ENCODE data around the gene FAIM2.
A peak's percentile ranks its signal among the peaks of the same experiment; 100 is the strongest.
"Not testable (repeated sequence)": the region's sequence is repeated elsewhere in the genome, so short reads cannot be mapped to it uniquely, and the experiment has no call there.

Gene FAIM2

GRCh38 chr12:49879065-49879464, 24.6 kb downstream of the FAIM2 start:
- not testable (repeated sequence) for DNase-seq (ENCODE audit: low read depth in 2 of 2)

GRCh38 chr12:49878021-49878420, 25.7 kb downstream of the FAIM2 start:
- DNase-seq (ENCODE audit: low read depth in 2 of 2), result no peak

DNA sequence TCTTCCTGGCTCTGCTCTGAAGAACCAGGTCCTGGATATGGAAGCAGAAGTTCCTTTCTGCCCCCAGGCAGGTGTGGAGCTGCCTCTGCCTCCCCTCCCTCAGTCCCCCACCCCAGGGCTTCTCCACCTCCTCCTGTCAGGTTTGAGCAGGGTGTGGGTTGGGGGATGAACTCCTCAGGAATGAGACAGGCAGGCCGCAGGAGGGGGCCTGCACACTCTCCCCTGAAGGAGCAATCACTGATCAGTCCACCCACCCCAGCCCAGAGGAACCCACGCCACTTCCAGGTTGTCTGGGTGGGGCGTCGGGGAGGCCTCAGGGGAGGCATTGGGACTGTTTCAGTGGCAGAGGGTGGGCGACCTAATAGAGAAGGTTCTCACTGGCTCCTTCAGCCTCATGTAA, 26.6 kb downstream of the FAIM2 start:
- no peak for DNase-seq (ENCODE audit: low read depth in 2 of 2)

DNA sequence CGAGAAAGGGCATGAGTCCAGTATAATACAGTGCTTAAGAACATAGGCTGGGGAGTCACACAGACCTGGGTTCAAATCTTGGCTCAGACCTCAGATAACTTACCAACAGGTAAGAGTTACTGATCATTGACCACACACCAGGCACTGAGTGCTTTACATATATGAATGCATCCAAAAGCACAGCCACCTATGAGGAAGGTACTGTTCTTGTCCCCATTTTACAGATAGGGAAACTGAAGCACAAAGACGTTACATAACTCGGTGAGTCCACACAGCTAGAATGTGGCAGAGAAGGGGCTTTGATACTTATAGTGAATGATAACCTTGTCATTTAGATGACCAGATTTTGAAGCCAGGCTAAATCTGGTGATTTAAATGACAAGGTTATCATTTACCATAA, 27.6 kb downstream of the FAIM2 start:
- DNase-seq (ENCODE audit: low read depth in 2 of 2), result no peak

- no peak for DNase-seq (ENCODE audit: low read depth in 2 of 2)
Observed at GRCh38 chr12:49875115-49875720, 28.5 kb downstream of the FAIM2 start.

DNA sequence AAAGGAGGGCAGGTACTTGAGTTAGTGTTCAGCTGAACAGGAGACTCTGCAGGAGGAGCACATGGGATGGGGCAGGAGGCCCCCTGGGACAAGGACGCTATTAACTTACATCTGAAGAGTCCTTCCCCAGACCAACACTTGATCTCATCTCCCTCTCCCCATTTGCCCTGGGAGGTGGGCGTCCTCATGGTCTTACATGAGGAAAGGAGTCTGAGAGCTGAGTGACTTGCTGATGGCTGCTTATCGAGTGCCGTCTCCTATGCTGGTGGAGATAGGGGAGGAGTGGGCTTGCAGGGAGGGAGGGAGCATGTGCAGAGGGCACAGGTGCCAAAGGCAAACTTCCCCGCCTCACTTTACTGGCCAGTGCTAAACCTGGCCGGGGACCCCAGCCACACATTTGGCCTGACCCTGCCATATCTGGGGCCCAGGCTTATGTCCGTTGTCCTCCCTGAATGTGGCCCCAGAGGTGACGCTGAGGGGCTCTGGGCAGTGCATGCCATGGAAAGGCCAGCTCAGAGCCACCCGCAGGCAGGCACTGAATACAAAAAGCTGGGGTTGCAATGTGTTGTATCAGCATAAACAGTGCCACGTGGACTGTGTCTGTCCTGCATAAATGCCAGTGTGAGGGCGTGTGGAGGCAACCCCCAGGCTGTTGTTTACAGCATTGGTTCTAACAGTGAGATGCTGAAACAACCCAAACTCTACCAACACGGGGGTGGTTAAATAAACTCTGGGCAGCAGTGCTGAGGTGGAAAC, 29.4 kb downstream of the FAIM2 start:
- no peak for DNase-seq (ENCODE audit: low read depth in 2 of 2)

GRCh38 chr12:49873361-49873934, 30.3 kb downstream of the FAIM2 start:
- no peak for DNase-seq (ENCODE audit: low read depth in 2 of 2)

DNA sequence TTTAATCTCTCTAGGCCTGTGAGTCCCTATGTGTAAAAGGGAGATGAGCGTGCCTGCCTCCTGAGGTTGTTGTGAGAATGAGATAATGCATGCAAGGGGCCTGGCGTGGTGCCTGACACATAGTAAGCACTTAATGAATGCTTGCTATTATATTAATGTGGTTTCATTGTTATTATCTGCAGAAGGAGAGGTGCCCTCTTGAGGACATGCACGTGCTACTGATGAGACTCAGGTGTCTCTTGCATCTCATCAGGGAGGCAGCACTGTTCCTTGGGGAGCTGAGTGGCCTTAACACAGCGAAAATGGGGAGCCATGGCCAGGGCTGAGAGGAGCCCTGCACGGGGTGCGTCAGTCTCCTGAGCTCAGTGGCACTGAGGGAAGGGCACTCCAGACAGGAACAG, 30.9 kb downstream of the FAIM2 start:
- no peak for DNase-seq (ENCODE audit: low read depth in 2 of 2)

- DNase-seq (ENCODE audit: low read depth in 2 of 2), result no peak
Observed at GRCh38 chr12:49872381-49872780, 31.3 kb downstream of the FAIM2 start.

DNA sequence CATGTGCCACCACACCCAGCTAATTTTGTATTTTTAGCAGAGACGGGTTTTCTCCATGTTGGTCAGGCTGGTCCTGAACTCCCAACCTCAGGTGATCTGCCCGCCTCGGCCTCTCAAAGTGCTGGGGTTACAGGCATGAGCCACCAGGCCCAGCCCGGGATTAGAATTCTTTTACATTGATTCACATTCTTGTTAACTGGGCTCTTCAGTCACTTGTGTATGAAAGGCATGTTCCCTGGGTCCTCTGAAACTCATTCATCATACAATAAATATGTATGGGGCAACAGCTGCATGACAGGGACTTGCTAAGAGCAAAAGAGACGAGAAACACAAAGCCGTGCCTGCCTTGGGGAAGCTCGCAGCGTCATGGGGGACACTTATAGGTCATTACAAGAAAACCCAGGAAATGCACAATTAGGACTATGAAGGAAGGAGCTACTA, 31.9 kb downstream of the FAIM2 start:
- DNase-seq (ENCODE audit: low read depth in 2 of 2), result peak in 1 of 2 experiments; percentile 14

DNA sequence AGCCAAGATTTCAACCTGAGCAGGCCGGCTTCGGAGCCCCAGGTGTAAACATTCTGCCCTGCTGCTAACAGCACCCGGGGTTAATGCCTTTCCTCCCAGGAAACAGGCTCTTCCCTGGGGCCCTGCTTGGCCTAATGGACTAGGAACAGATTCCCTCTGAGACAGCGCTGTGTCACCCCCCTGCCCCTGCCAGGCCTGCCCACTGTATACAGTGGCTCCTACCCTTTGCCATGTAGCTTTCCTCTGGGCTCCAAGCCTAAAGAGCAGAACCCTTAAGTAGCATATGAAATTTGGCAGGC, 32.5 kb downstream of the FAIM2 start:
- no peak for DNase-seq (ENCODE audit: low read depth in 2 of 2)

DNA sequence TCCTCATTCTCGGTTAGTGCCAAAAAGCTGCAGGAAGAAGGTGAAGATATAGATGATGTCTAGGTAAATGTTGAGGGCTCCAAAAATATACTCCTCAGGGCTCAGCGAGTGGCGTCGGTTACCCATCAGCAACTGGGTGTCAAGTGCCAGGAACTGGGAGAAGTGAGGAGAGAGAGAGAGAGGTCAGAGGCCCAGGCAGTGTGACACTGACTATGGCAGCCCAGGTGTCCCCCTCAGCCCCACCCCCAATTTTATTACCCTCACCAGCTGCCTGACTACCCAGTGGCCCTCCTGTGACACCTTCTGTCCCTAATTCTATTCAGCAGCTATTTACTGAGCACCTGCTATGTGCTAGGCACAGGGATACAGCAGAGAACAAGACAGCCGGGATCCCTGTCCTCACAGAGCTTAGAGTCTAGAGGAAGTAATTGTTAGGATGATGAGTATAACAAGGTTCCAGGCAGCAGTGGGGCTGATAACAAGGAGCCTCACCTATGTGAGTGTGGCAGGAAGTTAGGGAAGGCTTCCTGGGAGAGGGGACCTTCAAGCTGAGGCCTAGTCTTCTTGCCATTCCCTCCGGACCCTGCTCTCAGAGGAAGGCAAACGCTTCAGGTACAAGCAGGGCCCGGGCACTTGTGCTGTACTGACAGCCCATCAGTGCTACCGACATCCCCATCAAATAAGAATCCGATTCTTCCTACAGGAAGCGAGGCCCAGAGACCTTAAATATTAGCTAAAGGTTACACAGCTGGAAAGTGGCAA, 33.0 kb downstream of the FAIM2 start:
- DNase-seq (ENCODE audit: low read depth in 2 of 2), result no peak

- DNase-seq (ENCODE audit: low read depth in 2 of 2), result no peak
Observed at GRCh38 chr12:49869816-49870500, 33.7 kb downstream of the FAIM2 start.

GRCh38 chr12:49868952-49869815, 34.5 kb downstream of the FAIM2 start:
- peak; percentile 83 to 87 for DNase-seq (ENCODE audit: low read depth in 2 of 2)

DNA sequence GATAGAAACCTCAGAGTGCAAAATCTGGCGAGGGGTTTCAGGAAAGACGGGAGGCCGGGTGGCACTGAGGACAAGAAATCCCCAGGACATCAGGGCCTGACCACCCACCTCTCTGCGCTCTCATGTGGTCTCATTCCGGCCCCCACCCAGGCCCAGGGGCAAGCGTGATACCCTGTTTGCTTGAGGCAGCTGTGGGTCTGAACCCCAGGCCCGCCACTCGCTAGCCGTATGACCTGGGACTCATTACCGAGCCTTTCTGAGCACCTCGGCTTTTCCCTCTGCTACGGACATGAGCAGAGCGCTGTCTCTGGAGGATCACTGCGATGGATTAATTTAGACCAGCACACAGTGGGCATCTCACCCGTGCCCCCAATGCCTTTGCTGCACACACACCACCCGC, 35.3 kb downstream of the FAIM2 start:
- DNase-seq (ENCODE audit: low read depth in 2 of 2), result no peak

GRCh38 chr12:49867570-49868341, 35.9 kb downstream of the FAIM2 start:
- DNase-seq (ENCODE audit: low read depth in 2 of 2), result no peak

DNA sequence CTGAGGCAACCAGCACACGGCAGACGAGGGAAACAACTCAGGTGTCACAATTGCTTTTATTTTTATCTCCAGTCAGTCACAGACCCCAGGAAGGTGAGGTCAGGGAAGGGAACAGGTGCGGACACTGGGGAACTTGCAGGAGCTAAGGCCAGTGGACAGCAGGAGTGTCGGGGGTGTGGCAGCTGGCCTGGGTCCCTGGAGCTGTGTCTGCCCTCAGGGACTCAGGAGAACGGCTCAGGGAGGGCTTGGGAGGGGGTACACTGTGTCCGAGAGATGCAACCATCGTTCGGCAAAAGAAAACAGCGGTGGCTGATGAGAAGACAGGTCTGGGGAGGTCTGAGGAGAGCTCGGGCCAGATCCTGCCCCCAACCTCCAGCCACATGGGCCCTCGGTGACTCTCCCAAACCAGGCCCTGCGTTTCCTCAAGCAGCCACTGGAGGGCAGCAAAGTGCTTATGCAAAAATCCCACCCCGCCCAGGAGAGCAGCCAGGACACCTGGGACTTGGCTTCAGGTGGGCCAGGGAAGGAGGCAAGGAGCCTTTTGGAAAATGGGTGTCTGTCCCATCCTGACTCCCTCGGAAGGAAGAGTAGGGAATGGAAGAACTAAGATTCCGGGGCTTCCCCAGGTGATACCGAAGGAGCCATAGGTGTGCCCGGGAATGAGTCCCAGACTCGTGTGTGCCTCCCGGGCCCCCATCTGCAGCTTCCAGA, 36.7 kb downstream of the FAIM2 start:
- no peak for DNase-seq (ENCODE audit: low read depth in 2 of 2)

DNA sequence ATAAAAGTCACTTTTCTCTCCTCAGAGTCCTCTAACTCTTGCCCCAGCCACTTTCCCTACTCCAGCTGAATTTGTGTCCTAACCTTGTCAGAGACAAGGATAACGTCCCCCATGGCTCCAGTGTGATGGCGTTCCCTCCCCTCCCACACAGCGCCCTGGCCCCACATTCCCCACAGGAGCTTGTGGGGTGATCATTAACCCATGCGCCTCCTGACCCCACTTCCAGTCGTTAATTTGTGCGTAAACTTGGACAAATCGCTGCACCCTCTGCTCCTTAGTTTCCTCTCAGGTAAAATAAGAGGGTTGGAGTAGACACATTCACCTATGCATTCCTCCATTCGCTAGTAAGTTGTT, 37.9 kb downstream of the FAIM2 start:
- no peak for DNase-seq (ENCODE audit: low read depth in 2 of 2)

GRCh38 chr12:49865109-49865781, 38.5 kb downstream of the FAIM2 start:
- DNase-seq (ENCODE audit: low read depth in 2 of 2), result no peak

All from fibroblast of skin of left quadriceps (primary cell).